Measurements from ENCODE around the gene ZNF569.
"Not testable (repeated sequence)": the region's sequence is repeated elsewhere in the genome, so short reads cannot be mapped to it uniquely, and the experiment has no call there.

Gene ZNF569

DNA sequence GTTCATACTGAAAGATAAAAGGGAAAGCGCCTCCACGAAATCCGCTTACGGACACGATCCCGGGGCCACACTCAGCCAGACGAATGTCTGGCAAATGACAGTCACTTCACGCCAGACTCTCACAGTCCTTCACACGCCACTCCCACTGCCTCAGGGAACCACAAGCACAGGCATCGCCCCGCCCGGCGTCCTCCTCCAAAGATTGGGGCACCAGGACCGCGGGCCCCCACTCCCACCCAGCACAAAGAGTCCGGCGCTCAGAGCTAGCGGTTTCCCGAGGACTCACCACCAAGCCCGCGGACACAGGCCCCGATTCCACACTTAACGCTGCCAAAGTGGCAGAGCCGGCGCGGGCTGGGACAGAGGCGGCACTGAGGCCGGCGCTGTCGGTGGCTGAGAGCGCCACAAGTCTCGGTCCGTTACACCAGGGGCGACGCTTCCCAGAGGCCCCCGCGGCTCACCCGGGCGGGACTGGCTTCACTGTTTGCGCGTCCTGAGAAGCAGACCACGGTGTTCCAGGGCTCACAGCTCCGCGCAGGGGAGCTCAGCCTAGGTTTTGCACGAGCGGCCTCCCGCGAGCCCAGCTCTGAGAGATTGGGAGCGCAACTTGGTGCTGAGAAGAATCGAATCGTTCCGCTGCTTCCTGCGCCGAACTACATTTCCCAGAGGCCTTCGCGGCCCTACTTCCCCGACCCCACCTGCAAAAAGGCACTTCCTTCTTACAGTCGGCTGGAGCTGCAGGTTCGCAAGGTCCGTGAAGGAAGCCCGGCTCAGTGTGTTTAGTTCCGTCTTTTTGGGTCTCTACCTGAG lies at the start of gene ZNF569:
Gene ZNF569 (minus strand): TSS at position 647 of the 810 bp plus-strand sequence. CDS start 22,523 bp downstream, outside the sequence.
- peak; percentile 97 for DNase-seq

DNA sequence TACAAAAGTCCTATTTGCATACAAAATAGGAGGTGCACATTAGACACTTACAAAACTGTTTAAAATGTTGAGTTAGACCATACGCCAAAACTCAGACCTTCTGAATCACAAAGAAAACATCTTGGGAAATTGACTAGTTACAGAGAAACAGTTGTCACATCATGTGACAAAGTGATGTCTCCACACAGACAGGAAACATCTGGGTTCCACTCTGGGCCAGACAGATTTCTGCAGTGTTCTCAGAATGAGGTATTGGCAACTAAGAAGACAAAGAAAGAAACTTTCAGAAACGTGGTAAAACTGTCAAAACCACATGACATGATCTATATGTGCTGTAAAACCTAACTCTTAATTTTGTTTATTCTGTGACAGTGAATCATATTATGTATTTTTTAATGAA lies 46.2 kb upstream of the ZNF569 start:
- DNase-seq, result peak; percentile 37

DNA sequence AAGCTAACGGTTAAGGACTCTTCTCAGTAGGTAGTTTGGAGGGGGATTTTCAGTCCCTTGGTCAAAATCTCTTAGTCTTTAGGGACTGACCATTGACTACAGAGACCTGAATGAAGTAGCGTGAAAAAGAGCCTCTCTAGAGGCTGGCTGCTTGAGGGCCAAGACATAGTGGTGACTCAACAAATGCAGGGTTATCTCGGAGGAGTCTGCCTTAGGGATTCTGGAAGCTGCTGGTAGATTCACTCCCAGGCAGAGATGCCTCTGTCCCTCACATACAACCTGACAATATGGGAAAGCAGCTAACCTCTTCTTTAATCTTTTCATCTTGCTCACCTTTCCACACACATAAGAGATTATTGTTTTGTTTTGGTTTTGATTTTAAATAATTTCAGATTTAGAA lies 44.6 kb upstream of the ZNF569 start:
- DNase-seq, result no peak

- no peak for DNase-seq
Measured at GRCh38 chr19:37511186-37511585, 43.9 kb upstream of the ZNF569 start.

DNA sequence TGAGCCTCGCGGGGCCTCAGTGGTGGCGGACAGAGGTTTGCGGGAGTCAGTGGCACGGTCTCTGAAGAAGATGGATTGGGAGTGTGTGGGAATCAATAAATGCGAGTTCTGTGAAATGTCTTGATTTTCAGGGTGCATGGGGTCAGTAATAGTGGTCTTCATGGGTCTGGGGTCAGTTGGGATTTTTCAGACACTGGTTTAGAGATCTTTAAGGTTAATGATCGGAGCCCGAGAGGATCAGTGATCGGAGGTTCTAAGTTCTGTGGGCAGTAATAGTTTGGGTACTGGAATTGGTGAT lies 39.9 kb upstream of the ZNF569 start:
- DNase-seq, result no peak

DNA sequence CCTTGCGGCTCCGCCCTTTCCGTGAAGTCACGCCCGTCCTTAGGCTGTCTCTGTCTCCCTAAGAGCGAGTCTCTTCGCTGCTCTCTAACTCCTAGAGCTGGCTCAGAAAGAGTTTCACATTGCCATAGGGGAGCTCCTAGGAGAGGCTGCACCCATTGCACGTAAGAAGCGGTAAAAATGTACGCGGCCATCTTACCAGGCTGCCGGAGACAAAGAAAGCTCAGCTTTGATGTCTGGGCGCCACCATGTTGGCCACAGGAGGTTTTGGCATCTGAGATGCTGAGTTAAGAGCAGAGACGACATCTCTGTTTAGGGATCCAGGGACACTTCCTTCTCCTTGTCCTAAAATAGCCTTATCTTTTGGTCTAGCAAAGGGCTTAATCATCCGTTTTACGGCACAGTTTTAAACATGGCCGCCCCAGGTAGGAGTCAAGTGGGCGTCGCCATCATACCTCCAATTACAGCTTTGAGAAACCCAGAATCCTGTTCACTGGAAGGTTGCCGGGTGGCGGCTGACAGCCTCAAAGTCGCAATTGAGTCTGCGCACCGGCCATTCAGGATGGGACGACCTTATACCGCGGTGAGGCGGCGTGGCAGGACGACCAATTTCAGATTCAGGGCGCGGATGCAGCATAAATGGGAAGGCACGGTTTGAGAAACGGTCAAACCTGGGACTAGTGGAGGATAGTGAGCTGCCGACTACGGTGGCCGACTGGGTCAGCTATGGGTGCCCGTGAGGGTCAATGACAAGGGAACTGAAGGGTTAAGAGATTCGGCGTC lies 39.3 kb upstream of the ZNF569 start, which contains the start of gene ZNF793:
Gene ZNF793 (plus strand): TSS at position 553 of the 780 bp plus-strand sequence. CDS start 16,501 bp downstream, outside the sequence.
- peak; percentile 77 for DNase-seq

GRCh38 chr19:37505958-37506386 lies 38.7 kb upstream of the ZNF569 start:
- DNase-seq, result no peak

DNA sequence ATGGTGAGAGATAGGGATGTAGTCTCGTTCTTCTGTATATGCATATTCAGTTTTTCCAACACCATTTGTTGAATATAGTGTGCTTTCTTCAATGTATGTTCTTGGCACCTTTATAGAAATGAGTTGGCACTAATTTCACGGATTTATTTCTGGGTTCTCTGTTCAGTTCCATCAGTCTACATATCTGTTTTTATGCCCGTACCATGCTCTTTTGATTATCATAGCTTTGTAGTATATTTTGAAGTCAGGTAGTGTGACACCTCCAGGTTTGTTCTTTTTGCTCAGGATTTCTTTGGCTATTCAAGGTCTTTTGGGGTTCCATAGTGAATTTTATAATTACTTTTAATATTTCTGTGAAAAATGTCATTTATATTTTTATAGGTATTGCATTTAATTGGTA lies 25.0 kb upstream of the ZNF569 start:
- DNase-seq, result no peak

DNA sequence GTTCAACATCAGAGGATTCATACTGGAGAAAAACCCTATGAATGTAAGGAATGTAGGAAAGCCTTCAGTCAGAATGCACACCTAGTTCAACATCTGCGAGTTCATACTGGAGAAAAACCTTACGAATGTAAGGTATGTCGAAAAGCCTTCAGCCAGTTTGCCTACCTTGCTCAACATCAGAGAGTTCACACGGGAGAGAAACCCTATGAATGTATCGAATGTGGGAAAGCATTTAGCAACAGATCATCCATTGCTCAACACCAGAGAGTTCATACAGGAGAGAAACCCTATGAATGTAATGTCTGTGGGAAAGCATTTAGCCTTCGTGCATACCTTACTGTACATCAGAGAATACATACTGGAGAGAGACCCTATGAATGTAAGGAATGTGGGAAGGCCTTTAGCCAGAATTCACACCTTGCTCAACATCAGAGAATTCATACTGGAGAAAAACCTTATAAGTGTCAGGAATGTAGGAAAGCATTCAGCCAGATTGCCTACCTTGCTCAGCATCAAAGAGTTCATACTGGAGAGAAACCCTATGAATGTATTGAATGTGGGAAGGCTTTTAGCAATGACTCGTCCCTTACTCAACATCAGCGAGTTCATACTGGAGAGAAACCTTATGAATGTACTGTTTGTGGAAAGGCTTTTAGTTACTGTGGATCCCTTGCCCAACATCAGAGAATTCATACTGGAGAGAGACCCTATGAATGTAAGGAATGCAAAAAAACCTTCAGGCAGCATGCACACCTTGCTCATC lies 17.3 kb upstream of the ZNF569 start:
- no peak for DNase-seq

DNA sequence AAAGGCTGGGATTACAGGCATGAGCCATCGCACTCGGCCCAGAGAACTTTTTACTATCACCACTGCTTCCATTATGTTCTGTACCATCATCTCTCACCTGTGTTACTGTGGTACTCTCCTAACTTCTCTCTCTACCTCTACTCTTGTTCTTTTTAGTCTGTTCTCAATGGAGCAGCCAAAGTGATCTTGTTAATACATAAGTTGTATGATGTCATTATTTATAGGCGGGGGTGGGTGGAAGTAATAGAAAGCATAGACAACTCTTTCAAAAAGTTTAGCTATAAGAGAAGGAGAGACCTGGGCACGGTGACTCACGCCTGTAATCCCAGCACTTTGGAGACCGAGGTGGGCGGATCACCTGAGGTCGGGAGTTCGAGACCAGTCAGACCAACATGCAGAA lies 4.9 kb upstream of the ZNF569 start:
- no peak for DNase-seq

DNA sequence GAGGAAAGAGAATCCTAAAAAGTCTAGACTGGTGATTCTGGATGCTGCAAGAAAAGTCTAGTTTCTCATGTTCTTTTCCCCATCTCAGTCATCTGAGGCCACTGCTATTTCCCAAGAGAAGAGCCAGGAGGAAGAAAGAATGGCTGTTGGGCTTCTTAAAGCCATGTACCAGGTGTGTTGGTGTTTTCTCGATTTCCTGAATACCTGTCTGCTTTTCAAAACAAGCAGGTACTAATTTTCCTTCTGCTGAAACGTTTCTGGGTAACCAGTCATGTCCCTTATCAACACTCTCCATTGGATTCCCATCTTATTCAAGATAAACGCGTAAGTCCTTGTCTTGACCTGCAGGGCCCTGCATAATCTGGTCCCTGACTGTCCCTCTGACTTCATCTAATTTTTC lies 3.0 kb upstream of the ZNF569 start:
- DNase-seq, result peak; percentile 12

GRCh38 chr19:37468961-37469777 lies 1.9 kb upstream of the ZNF569 start, which contains the start of gene ZNF570:
Gene ZNF570 (plus strand): TSS chr19:37469356. CDS start chr19:37470355, 999 bp downstream.
- peak; percentile 95 for DNase-seq

DNA sequence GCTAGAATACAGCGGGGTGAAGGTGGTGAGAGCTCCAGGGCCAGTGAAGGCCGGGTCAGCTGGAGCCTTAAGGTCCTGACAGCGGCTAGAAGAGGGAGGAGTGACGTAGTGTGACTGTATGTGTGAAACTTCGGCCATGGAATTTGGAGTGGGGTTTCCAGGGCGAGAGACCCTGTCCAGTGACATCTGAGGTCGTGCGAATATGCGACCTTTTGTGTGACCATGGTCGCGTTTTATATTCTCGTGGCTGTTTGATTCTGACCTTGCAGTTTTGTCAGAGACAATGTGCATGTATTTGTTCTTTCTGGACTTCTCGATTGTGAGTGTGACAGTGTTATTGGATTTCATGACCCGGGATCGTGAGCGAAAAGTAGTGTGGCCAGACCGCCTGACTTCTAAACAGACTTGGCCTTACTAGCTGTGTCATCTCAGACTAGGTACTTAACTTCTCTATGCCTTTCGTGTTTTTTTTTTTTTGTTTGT lies 405 bp upstream of the ZNF569 start:
- no peak for DNase-seq

- DNase-seq, result no peak
Measured at GRCh38 chr19:37466277-37466797, 907 bp downstream of the ZNF569 start.

GRCh38 chr19:37452500-37453245 lies 14.6 kb downstream of the ZNF569 start:
- DNase-seq, result no peak

DNA sequence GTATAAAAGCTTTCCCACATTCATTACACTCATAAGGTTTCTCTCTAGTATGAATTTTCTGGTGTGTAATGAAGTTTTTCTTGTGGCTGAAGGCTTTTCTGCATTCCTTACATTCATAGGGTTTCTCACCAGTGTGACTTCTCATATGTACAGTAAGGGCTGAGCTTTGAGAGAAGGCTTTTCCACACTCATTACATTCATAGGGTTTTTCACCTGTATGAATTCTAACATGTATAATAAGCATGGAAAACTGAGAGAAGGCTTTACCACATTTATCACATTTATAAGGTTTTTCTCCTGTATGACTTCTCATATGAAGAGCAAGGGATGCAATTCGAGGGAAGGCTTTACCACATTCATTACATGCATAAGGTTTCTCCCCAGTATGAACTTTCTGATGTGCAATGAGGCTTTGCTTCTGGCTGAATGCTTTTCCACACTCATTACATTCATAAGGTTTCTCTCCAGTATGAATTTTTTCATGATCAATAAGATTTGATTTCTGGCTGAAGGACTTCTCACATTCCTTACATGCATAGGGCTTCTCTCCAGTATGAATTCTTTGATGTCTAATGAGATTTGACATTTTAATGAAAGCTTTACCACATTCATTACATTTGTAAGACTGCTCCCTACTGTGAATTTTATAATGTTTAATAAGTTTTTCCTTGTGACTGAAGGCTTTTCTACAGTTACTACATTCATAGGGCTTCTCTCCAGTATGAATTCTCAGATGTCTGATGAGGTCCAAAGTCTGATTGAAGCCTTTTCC lies 53.7 kb downstream of the ZNF569 start:
- DNase-seq, result peak; percentile 8

GRCh38 chr19:37412700-37413099 lies 54.5 kb downstream of the ZNF569 start:
- no peak for DNase-seq

DNA sequence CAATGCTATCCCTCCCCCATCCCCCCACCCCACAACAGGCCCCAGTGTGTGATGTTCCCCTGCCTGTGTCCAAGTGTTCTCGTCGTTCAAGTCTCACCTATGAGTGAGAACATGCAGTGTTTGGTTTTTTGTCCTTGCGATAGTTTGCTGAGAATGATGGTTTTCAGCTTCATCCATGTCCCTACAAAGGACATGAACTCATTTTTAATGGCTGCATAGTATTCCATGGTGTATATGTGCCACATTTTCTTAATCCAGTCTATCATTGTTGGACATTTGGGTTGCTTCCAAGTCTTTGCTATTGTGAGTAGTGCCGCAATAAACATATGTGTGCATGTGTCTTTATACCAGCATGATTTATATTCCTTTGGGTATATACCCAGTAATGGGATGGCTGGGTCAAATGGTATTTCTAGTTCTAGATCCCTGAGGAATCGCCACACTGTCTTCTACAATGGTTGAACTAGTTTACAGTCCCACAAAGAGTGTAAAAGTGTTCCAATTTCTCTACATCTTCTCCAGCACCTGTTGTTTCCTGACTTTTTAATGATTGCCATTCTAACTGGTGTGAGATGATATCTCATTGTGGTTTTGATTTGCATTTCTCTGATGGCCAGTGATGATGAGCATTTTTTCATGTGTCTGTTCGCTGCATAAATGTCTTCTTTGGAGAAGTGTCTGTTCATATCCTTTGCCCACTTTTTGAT lies 61.0 kb downstream of the ZNF569 start:
- DNase-seq, result not testable (repeated sequence)

GRCh38 chr19:37403403-37403802 lies 63.8 kb downstream of the ZNF569 start:
- DNase-seq, result no peak

DNA sequence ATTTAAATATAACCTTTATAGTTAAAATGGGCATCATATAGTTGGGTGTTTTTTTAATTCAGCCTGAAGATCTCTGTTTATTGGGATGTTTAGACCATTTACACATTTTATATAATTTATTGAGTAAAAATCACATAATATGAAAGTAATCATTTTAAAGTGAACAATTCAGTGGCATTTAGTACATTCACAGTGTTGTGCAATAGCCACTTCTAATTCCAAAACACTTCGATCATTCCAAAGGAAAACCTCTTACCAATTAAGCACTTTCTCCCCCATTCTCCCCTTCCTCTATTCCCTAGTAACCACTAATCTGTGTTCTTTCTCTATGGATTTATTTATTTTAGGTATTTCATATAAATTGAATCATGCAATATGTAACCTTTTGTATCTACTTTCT lies 66.2 kb downstream of the ZNF569 start:
- no peak for DNase-seq

All from hematopoietic multipotent progenitor cell treated with erythropoietin and hydrocortisone succinate and interleukin-3 and kit ligand, for 4 days (in vitro differentiated cells).